ENCODE measurements around the gene GLRB.

DNA sequence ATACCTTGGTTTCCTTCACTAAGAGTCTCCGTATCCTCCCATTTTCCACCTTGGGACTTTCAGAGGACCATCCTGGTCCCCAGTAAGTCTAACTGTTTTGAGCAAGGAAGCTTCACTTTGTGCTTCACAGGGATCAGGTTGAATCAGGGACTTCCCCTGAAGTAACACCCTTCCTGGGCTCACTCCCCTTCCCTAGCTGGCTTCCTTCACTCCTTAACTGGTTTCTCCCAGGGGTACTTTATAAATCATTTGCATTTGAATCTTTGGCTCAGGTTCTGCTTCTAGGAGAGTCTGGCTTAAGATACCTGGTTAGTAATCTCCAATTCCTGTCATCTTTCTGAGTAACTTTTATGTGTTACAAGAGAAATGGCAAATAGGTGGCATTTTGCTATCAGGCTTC is 120.1 kb downstream of the GLRB start:
- TF ChIP-seq, protein P1, sequence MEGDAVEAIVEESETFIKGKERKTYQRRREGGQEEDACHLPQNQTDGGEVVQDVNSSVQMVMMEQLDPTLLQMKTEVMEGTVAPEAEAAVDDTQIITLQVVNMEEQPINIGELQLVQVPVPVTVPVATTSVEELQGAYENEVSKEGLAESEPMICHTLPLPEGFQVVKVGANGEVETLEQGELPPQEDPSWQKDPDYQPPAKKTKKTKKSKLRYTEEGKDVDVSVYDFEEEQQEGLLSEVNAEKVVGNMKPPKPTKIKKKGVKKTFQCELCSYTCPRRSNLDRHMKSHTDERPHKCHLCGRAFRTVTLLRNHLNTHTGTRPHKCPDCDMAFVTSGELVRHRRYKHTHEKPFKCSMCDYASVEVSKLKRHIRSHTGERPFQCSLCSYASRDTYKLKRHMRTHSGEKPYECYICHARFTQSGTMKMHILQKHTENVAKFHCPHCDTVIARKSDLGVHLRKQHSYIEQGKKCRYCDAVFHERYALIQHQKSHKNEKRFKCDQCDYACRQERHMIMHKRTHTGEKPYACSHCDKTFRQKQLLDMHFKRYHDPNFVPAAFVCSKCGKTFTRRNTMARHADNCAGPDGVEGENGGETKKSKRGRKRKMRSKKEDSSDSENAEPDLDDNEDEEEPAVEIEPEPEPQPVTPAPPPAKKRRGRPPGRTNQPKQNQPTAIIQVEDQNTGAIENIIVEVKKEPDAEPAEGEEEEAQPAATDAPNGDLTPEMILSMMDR (IDR thresholded peaks at IDR 0.05; ENCODE audit: low read depth, low read length) = no peak
- TF ChIP-seq EZH2phosphoT487 (IDR thresholded peaks at IDR 0.05; ENCODE audit: low read depth) = no peak
